Suprapubic skin (tissue), 4 donors: ENCODE measurements around the gene ARSB. TPM values are rescaled to one million over a fixed set of nuclear protein-coding genes. Genes with fewer than 3 reads are reported as not detected.

Experiments used
- DNase-seq, 2 donors: peaks; one replicate each; pipeline ENCODE4 v3.0.0-alpha.2; 2019; ENCODE audit warnings: low spot score in 2 of 2
- H3K27ac ChIP-seq: fragments of 200-600 bp; sonication (generic); one replicate; pipeline ENCODE4 v1.5.1; 2019
- H3K27me3 ChIP-seq: fragments of 200-600 bp; sonication (generic); one replicate; pipeline ENCODE4 v1.5.1; 2019
- H3K36me3 ChIP-seq: fragments of 200-600 bp; sonication (generic); one replicate; pipeline ENCODE4 v1.5.1; 2019
- H3K4me1 ChIP-seq: fragments of 200-600 bp; sonication (generic); one replicate; pipeline ENCODE4 v1.5.1; 2019
- H3K4me3 ChIP-seq: fragments of 200-600 bp; sonication (generic); one replicate; pipeline ENCODE4 v1.5.1; 2019; ENCODE audit warnings: mild to moderate bottlenecking
- H3K9me3 ChIP-seq: fragments of 200-600 bp; sonication (generic); one replicate; pipeline ENCODE4 v1.5.1; 2019
- CTCF ChIP-seq, 2 donors: fragments of 200-600 bp in 1 of 2; fragments of 450-650 bp in 1 of 2; sonication (generic) in 1 of 2; IDR thresholded peaks; one replicate each; pipeline ENCODE4 v1.5.1; 2016 to 2019; ENCODE audit warnings: antibody characterized with exemption in 2 of 2, mild to moderate bottlenecking in 1 of 2, moderate library complexity in 1 of 2
- EP300 ChIP-seq: sonication (generic); formaldehyde crosslinking; IDR thresholded peaks from one replicate; pipeline ENCODE4 v1.6.1; 2017; ENCODE audit warnings: antibody characterized with exemption
- POLR2A ChIP-seq, 2 donors: fragments of 450-650 bp; IDR thresholded peaks; one replicate each; pipeline ENCODE4 v1.6.1; 2017; ENCODE audit warnings: antibody characterized with exemption in 2 of 2, mild to moderate bottlenecking in 2 of 2, moderate library complexity in 2 of 2
- POLR2AphosphoS5 ChIP-seq, 3 donors: sonication (generic); formaldehyde crosslinking; IDR thresholded peaks; one replicate each; pipeline ENCODE4 v1.6.1; 2017; ENCODE audit warnings: antibody characterized with exemption in 3 of 3
- WGBS: methylation state at CpG from one replicate; pipeline ENCODE4 v1.1.5; 2018; 5-methylcytosine and 5-hydroxymethylcytosine counted together
- total RNA-seq, 4 donors: library from RNA; depleted of rRNA; stranded (reverse); fragments of >200 nt; gene quantifications; one replicate each; pipeline ENCODE4 v1.1.0, GENCODE V29; 2016

The ARSB gene
- total RNA-seq, 4 donors from 2014 or later: 3.1 to 5.1 (median 3.4) TPM

GRCh38 chr5:78908173-78909061, 76.7 kb downstream of the ARSB start:
- no peak for DNase-seq
- H3K27ac ChIP-seq: peak overlapping the region; percentile 36

GRCh38 chr5:78907255-78907891, 77.7 kb downstream of the ARSB start:
- Histone ChIP-seq H3K27ac (peak overlapping the region; percentile 36), H3K4me3 (no peak overlapping the region), H3K36me3 (no peaks in the 10 kb centered on the region), H3K27me3 (no peaks in the 10 kb centered on the region), H3K9me3 (no peaks in the 10 kb centered on the region), H3K4me1 (peaks cover 17% of the 10 kb centered on the region)
- 64% methylated on average over 11 of the region's 11 CpGs for WGBS
- no peak for DNase-seq
- TF ChIP-seq POLR2AphosphoS5 (IDR thresholded peaks at IDR 0.05) (no peak), POLR2A (IDR thresholded peaks at IDR 0.05) (no peak), CTCF (IDR thresholded peaks at IDR 0.05) (no peak), EP300 (no peak)

More at GRCh38 chr5:78908173-78909061, 76.7 kb downstream of the ARSB start:
- peaks cover 17% of the 10 kb centered on the region for H3K4me1 ChIP-seq
- H3K4me3 ChIP-seq: peak overlapping the region; percentile 7
- 40% methylated on average over 12 of the region's 12 CpGs for WGBS
- no peaks in the 10 kb centered on the region for H3K9me3 ChIP-seq
- no peak for TF ChIP-seq POLR2AphosphoS5 (IDR thresholded peaks at IDR 0.05)
- TF ChIP-seq POLR2A (IDR thresholded peaks at IDR 0.05): no peak
- no peak for TF ChIP-seq CTCF (IDR thresholded peaks at IDR 0.05)
- no peak for TF ChIP-seq EP300
- no peaks in the 10 kb centered on the region for H3K36me3 ChIP-seq
- H3K27me3 ChIP-seq: no peaks in the 10 kb centered on the region

- no peaks in the 10 kb centered on the region for H3K36me3 ChIP-seq
- H3K27me3 ChIP-seq: no peaks in the 10 kb centered on the region
- no peak overlapping the region for H3K4me3 ChIP-seq
- DNase-seq: no peak
- no peaks in the 10 kb centered on the region for H3K9me3 ChIP-seq
- H3K27ac ChIP-seq: no peak overlapping the region
- 67% methylated on average over 5 of the region's 5 CpGs for WGBS
- H3K4me1 ChIP-seq: peaks cover 17% of the 10 kb centered on the region
- TF ChIP-seq EP300 (no peak), CTCF (IDR thresholded peaks at IDR 0.05) (no peak)
Observed at GRCh38 chr5:78905084-78905938, 79.8 kb downstream of the ARSB start.

GRCh38 chr5:78903861-78904260, 81.2 kb downstream of the ARSB start:
- H3K9me3 ChIP-seq: peaks cover 5% of the 10 kb centered on the region
- no peak for DNase-seq
- H3K4me1 ChIP-seq: peaks cover 15% of the 10 kb centered on the region
- no peaks in the 10 kb centered on the region for H3K27me3 ChIP-seq
- WGBS: 63% methylated on average over 1 of the region's 1 CpG
- H3K36me3 ChIP-seq: no peaks in the 10 kb centered on the region
- TF ChIP-seq EP300 (no peak), POLR2A (IDR thresholded peaks at IDR 0.05) (no peak), POLR2AphosphoS5 (IDR thresholded peaks at IDR 0.05) (no peak)
- no peak overlapping the region for H3K27ac ChIP-seq
- no peak overlapping the region for H3K4me3 ChIP-seq

DNA sequence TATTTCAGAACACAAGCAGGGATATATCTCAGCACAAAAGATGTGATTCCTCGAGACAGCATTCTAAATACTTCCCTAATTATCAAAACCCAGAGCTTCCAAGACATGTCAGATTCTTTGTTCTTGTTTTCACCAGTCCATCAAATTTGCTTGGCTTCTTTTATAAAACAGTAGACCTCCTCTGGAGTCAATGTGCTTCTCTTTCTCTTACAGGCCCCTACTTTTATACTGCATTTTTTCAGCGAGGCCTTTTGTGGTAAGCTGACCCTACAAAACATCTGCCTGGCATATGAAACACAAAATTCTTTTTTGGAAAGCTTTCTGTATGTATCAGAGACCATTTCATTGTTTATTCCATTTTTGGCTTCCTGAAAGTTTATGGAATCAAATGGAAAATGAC, 81.8 kb downstream of the ARSB start:
- no peak overlapping the region for H3K4me3 ChIP-seq
- no peak for TF ChIP-seq EP300
- TF ChIP-seq CTCF (IDR thresholded peaks at IDR 0.05): no peak
- TF ChIP-seq POLR2A (IDR thresholded peaks at IDR 0.05): no peak
- no peak for TF ChIP-seq POLR2AphosphoS5 (IDR thresholded peaks at IDR 0.05)
- WGBS: 76% methylated on average over 2 of the region's 2 CpGs
- peaks cover 11% of the 10 kb centered on the region for H3K4me1 ChIP-seq
- no peak overlapping the region for H3K27ac ChIP-seq
- H3K36me3 ChIP-seq: no peaks in the 10 kb centered on the region
- peaks cover 10% of the 10 kb centered on the region for H3K9me3 ChIP-seq
- DNase-seq: no peak
- no peaks in the 10 kb centered on the region for H3K27me3 ChIP-seq
